ENCODE results near the gene TINAGL1.

TINAGL1 gene

GRCh38 chr1:31575369-31576140 is 760 bp upstream of the TINAGL1 start:
- no peak for TF ChIP-seq POLR2AphosphoS5 (IDR thresholded peaks at IDR 0.05; ENCODE audit: low read depth, low read length)
- no peak for TF ChIP-seq REST (IDR thresholded peaks at IDR 0.05; ENCODE audit: insufficient read depth in 1 of 2, low read depth in 2 of 2, low read length in 2 of 2)
- TF ChIP-seq TAF1 (IDR thresholded peaks at IDR 0.05; ENCODE audit: borderline replicate concordance, insufficient read depth, low read length), result no peak
- TF ChIP-seq SIN3A (IDR thresholded peaks at IDR 0.05; ENCODE audit: borderline replicate concordance, insufficient read depth, low read length), result no peak
- no peak for TF ChIP-seq FOXP2 (optimal IDR thresholded peaks at IDR 0.05; ENCODE audit: borderline replicate concordance, extremely low read depth, extremely low read length, insufficient read depth)

GRCh38 chr1:31576743-31577455 is 584 bp downstream of the TINAGL1 start:
- TF ChIP-seq TAF1 (IDR thresholded peaks at IDR 0.05; ENCODE audit: borderline replicate concordance, insufficient read depth, low read length) (no peak), POLR2AphosphoS5 (IDR thresholded peaks at IDR 0.05; ENCODE audit: low read depth, low read length) (no peak), FOXP2 (optimal IDR thresholded peaks at IDR 0.05; ENCODE audit: borderline replicate concordance, extremely low read depth, extremely low read length, insufficient read depth) (no peak), REST (IDR thresholded peaks at IDR 0.05; ENCODE audit: insufficient read depth in 1 of 2, low read depth in 2 of 2, low read length in 2 of 2) (no peak), SIN3A (IDR thresholded peaks at IDR 0.05; ENCODE audit: borderline replicate concordance, insufficient read depth, low read length) (no peak)

- TF ChIP-seq SIN3A (IDR thresholded peaks at IDR 0.05; ENCODE audit: borderline replicate concordance, insufficient read depth, low read length), result no peak
- TF ChIP-seq REST (IDR thresholded peaks at IDR 0.05; ENCODE audit: insufficient read depth in 1 of 2, low read depth in 2 of 2, low read length in 2 of 2), result no peak
- no peak for TF ChIP-seq FOXP2 (optimal IDR thresholded peaks at IDR 0.05; ENCODE audit: borderline replicate concordance, extremely low read depth, extremely low read length, insufficient read depth)
- no peak for TF ChIP-seq POLR2AphosphoS5 (IDR thresholded peaks at IDR 0.05; ENCODE audit: low read depth, low read length)
- TF ChIP-seq TAF1 (IDR thresholded peaks at IDR 0.05; ENCODE audit: borderline replicate concordance, insufficient read depth, low read length), result no peak
Measured at GRCh38 chr1:31577515-31578192, 1.3 kb downstream of the TINAGL1 start.

- no peak for TF ChIP-seq REST (IDR thresholded peaks at IDR 0.05; ENCODE audit: insufficient read depth in 1 of 2, low read depth in 2 of 2, low read length in 2 of 2)
- no peak for TF ChIP-seq SIN3A (IDR thresholded peaks at IDR 0.05; ENCODE audit: borderline replicate concordance, insufficient read depth, low read length)
- peak; percentile 39 for TF ChIP-seq FOXP2 (optimal IDR thresholded peaks at IDR 0.05; ENCODE audit: borderline replicate concordance, extremely low read depth, extremely low read length, insufficient read depth)
- TF ChIP-seq TAF1 (IDR thresholded peaks at IDR 0.05; ENCODE audit: borderline replicate concordance, insufficient read depth, low read length), result no peak
Measured at GRCh38 chr1:31579374-31579773, 3.1 kb downstream of the TINAGL1 start.
